Measurements from ENCODE around the gene SLAMF9. TPM values are rescaled to one million over a fixed set of nuclear protein-coding genes. Genes with fewer than 3 reads are reported as not detected.

SLAMF9 gene
- total RNA-seq, 2 donors from 2014 or later, result not detected

DNA sequence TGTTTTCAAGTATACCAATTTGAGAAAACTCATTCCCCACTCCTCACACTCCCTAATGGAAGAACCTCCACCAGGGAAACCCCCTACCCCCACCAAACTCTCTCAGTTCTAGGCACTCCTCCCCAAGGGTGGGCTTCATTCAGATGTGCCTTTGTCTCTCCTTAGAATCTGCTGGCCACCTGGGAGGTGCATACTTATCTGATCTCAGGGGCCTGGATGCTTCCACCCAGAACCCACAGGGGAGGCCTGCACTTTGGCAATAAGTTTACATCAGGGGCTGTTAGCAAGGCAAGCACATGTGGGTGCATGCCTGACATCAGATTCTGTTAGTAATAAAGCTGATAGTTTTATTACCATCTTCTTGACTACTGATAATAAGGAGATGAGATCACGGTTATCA is 32.5 kb upstream of the SLAMF9 start:
- H3K4me3 Mint-ChIP-seq, result no peak overlapping the region
- no peaks in the 10 kb centered on the region for H3K9me3 Mint-ChIP-seq
- no peak overlapping the region for H3K27ac Mint-ChIP-seq
- Histone ChIP-seq H3K4me3 (ENCODE audit: low read length) (no peak overlapping the region), H3K4me1 (ENCODE audit: control insufficient read depth, insufficient read depth, low read length) (no peaks in the 10 kb centered on the region), H3K27me3 (ENCODE audit: control insufficient read depth, insufficient read depth, low read length, poor library complexity, severe bottlenecking) (peaks cover 7% of the 10 kb centered on the region), H3K27ac (ENCODE audit: low read depth, low read length) (no peak overlapping the region), H3K9me3 (ENCODE audit: control insufficient read depth, low read length) (no peaks in the 10 kb centered on the region), H3K36me3 (ENCODE audit: control insufficient read depth, insufficient read depth, low read length) (no peaks in the 10 kb centered on the region), H3K9ac (ENCODE audit: extremely low read depth, low read length, poor library complexity, severe bottlenecking) (no peak overlapping the region)
- TF ChIP-seq, protein P1, sequence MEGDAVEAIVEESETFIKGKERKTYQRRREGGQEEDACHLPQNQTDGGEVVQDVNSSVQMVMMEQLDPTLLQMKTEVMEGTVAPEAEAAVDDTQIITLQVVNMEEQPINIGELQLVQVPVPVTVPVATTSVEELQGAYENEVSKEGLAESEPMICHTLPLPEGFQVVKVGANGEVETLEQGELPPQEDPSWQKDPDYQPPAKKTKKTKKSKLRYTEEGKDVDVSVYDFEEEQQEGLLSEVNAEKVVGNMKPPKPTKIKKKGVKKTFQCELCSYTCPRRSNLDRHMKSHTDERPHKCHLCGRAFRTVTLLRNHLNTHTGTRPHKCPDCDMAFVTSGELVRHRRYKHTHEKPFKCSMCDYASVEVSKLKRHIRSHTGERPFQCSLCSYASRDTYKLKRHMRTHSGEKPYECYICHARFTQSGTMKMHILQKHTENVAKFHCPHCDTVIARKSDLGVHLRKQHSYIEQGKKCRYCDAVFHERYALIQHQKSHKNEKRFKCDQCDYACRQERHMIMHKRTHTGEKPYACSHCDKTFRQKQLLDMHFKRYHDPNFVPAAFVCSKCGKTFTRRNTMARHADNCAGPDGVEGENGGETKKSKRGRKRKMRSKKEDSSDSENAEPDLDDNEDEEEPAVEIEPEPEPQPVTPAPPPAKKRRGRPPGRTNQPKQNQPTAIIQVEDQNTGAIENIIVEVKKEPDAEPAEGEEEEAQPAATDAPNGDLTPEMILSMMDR (conservative IDR thresholded peaks at IDR 0.05), result no peak
- H3K4me1 Mint-ChIP-seq, result peaks cover 7% of the 10 kb centered on the region
- WGBS, 2 experiments (ENCODE audit: insufficient coverage in 1 of 2, insufficient read length in 1 of 2), result 71 to 88% methylated on average over 1 of the region's 1 CpG
- H3K27me3 Mint-ChIP-seq (ENCODE audit: insufficient read depth), result peaks cover 5% of the 10 kb centered on the region
- no peaks in the 10 kb centered on the region for H3K36me3 Mint-ChIP-seq (ENCODE audit: low read depth)
- peak; percentile 21 for DNase-seq

- no peaks in the 10 kb centered on the region for H3K9me3 ChIP-seq (ENCODE audit: control insufficient read depth, low read length)
- TF ChIP-seq, protein P1 (conservative IDR thresholded peaks at IDR 0.05), result no peak
- H3K9ac ChIP-seq (ENCODE audit: extremely low read depth, low read length, poor library complexity, severe bottlenecking), result no peak overlapping the region
- Mint-ChIP-seq H3K36me3 (ENCODE audit: low read depth) (no peaks in the 10 kb centered on the region), H3K27ac (no peak overlapping the region), H3K9me3 (no peaks in the 10 kb centered on the region), H3K4me3 (no peak overlapping the region), H3K4me1 (peaks cover 7% of the 10 kb centered on the region), H3K27me3 (ENCODE audit: insufficient read depth) (peaks cover 5% of the 10 kb centered on the region)
- DNase-seq, result peak; percentile 7
- 97 to 100% methylated on average over 1 to 2 of the region's 2 CpGs for WGBS, 2 experiments (ENCODE audit: insufficient coverage in 1 of 2, insufficient read length in 1 of 2)
- no peak overlapping the region for H3K4me3 ChIP-seq (ENCODE audit: low read length)
- peaks cover 8% of the 10 kb centered on the region for H3K27me3 ChIP-seq (ENCODE audit: control insufficient read depth, insufficient read depth, low read length, poor library complexity, severe bottlenecking)
- H3K4me1 ChIP-seq (ENCODE audit: control insufficient read depth, insufficient read depth, low read length), result no peaks in the 10 kb centered on the region
- H3K36me3 ChIP-seq (ENCODE audit: control insufficient read depth, insufficient read depth, low read length), result no peaks in the 10 kb centered on the region
- no peak overlapping the region for H3K27ac ChIP-seq (ENCODE audit: low read depth, low read length)
These were observed 32.1 kb upstream of the SLAMF9 start for GRCh38 chr1:159986093-159986492.

- Mint-ChIP-seq H3K27ac (no peak overlapping the region), H3K4me3 (no peak overlapping the region), H3K9me3 (no peaks in the 10 kb centered on the region), H3K4me1 (peaks cover 7% of the 10 kb centered on the region), H3K27me3 (ENCODE audit: insufficient read depth) (peaks cover 10% of the 10 kb centered on the region), H3K36me3 (ENCODE audit: low read depth) (no peaks in the 10 kb centered on the region)
- 92 to 93% methylated on average over 4 to 6 of the region's 6 CpGs for WGBS, 2 experiments (ENCODE audit: insufficient coverage in 1 of 2, insufficient read length in 1 of 2)
- TF ChIP-seq, protein P1 (conservative IDR thresholded peaks at IDR 0.05), result no peak
- H3K9me3 ChIP-seq (ENCODE audit: control insufficient read depth, low read length), result no peaks in the 10 kb centered on the region
- H3K27me3 ChIP-seq (ENCODE audit: control insufficient read depth, insufficient read depth, low read length, poor library complexity, severe bottlenecking), result peaks cover 8% of the 10 kb centered on the region
- H3K27ac ChIP-seq (ENCODE audit: low read depth, low read length), result no peak overlapping the region
- no peak overlapping the region for H3K4me3 ChIP-seq (ENCODE audit: low read length)
- no peaks in the 10 kb centered on the region for H3K4me1 ChIP-seq (ENCODE audit: control insufficient read depth, insufficient read depth, low read length)
- H3K9ac ChIP-seq (ENCODE audit: extremely low read depth, low read length, poor library complexity, severe bottlenecking), result no peak overlapping the region
- DNase-seq, result peak; percentile 25
- no peaks in the 10 kb centered on the region for H3K36me3 ChIP-seq (ENCODE audit: control insufficient read depth, insufficient read depth, low read length)
These were observed 31.4 kb upstream of the SLAMF9 start for GRCh38 chr1:159985473-159985872.
